GM19193 (cell line): Measurements from ENCODE around the gene ATP6AP1.

Experiments used
- POLR2A ChIP-seq: IDR thresholded peaks from 4 replicates; pipeline ENCODE4 v1.6.1; 2011; ENCODE audit not compliant: insufficient read depth, insufficient read length; ENCODE audit errors: extremely low read depth

ATP6AP1 gene

DNA sequence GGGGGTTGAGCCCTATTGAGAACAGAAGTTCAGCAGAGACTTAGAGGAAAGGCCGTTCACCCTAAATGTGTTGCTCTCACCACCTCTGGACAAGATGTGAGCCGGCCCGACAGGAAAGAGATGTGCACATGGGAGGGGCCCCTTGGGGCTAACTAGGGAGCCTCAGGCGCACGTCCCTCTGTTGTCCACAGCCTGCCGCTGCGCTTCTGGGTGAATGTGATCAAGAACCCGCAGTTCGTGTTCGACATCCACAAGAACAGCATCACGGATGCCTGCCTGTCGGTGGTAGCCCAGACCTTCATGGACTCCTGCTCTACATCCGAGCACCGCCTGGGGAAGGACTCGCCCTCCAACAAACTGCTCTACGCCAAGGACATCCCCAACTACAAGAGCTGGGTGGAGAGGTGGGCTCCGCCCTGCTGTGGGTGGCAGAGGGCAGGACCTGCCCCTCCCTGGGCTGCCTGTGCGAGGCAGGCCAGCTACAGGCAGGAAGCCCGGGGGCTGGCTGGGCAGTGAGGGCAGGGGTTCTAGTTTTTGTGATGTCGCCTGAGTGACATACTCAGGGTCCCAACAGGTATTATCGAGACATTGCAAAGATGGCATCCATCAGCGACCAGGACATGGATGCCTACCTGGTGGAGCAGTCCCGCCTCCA, 42.6 kb downstream of the ATP6AP1 start:
- TF ChIP-seq POLR2A, result no peak

DNA sequence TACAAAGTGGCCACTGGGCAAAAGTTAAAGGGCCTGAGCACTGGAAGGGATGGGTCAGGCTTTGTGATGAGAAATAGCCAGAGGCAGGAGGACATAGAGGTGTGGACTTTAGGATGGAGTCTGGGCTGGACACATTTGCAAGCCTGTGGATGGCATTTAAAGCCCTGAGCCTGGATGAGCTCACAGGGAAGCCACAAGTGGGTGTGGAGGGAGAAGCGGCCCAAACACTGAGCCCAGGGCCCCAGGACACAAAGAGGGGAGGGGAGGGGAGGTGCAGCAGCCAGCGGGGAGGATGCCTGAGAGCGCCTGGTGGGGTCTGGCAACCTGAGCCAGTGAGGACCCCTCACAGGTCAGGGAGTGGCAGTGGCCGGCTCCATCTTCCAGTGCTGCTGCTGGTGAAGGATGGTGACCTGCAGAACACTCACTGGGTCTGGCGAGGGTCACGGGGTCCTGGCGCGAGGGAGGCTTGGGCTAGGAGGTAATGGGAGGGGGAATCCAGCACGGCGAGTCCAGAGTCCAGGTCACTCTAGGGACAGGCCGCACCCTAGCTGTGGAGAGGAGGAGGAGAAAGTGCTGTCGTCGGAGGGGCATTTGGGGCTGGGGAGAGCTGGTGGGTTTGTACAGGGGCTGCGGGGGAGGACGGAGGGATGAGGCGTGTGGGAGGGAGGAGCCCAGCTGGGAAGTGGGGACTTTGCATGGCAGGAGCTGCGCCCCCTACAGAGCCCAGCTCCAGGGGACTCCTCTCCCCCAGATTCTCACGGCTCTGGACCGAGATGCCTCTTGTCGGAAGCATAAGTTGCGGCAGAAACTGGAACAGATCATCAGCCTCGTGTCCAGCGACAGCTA, 43.6 kb downstream of the ATP6AP1 start:
- TF ChIP-seq POLR2A, result no peak

DNA sequence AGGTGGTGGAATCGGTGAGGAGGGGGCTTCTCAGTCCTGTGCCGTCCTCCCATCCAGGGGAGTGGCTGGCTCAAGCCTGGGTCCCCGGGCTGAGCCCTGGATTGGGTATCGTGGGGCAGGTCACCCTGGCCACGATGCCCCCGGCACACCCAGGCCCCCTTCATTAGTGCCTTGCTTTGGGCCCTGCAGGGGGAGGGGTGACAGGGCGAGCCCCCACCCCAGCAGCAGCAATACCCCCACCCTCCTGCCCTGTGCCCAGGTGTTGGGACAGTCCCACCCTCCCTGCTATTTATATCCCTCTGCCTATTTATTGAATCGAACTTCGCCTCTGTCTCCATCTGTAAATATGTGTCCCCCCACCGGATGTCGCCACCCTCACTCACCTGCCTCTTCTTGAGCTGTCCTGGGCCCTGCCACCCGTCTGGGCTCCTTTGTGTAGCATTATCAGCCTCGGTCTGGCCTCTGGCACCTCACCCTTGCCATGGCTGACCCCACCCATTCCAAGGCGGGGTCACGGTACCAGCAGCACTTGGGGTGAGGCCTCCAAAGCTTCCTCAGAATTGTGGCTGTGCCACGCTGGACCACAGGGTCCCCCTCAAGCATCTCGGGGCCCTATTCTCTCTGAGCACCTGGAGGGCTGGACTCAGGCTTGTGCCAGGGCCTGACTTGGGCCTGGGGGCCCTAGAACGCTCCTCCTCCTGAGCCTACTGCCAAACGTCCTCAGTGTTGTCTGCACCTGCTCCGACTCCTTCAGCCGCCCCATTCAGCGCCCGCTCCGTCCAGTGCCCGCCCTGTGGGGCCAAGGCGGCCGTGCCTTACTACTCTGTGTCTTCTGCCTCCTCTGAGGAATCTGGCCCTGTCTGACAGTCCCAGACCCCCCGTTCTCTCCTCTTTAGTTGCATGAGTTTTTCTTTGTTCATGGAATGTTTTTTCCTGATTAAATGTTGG, 44.5 kb downstream of the ATP6AP1 start:
- TF ChIP-seq POLR2A, result no peak

DNA sequence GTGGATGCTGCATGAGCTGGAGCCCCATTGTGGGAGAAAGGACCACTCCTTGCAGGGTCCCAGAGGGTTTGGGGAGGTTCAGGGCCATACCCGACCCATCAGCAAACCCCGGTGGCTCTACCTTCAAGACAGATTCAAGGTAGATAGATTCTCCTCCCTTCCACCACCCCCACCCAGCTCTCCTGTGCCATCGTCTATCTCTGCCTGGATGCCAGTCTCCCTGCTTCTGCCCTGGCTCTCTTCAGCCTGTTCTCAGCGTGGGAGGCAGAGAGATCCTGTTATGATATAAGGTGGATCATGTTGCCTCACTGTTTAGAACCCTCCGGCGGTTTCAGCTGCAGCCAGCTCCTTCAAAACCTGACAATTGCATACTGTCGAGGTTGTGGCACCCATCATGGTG, 45.2 kb downstream of the ATP6AP1 start:
- TF ChIP-seq POLR2A, result no peak

DNA sequence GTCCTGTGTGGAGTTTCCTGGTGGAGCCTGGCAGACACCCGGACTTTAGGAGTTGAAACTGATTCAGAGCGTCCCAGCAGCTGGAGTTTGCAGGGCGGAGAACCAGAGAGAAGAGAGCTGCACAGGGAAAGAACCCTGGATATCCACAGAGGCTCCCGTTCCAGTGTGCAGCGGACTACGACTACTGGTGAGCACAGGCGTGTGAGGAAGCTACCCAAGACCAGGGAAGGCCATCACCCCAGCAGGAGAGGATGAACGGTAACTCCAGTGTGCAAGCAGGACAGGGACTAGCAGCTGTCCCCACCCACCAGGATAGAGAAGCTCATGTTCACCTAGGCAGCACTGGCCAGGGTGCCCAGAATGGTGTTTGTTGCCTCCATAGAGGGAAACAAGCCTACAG, 48.3 kb downstream of the ATP6AP1 start:
- TF ChIP-seq POLR2A, result no peak

DNA sequence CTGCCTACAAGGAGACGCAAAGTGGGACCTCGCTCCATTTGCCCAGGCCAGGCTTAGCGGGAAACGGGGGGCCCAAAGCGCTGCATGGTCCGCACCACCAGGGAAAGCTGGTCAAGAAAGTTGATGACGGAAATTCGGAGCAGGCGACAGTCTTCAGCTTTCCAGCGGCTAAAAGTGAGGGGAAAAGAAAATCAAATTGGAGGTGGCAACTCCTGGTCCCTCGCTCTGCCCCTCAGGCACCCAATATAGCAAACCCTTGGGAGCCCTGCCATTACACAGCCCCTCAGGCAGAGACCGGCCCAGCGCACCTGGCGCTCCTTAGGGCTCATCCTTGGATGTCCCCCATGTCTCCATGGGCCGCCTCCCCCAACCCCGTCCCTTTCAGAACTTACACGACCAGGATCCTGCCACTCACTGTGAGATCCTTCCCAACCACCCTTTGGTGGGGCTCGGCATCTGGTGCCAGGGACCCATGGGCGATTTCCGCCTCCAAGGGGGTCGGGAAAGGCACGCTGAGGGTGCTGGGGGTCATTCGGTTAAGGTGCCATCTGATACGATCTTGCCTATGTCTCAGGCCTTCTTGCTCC, 49.5 kb downstream of the ATP6AP1 start:
- no peak for TF ChIP-seq POLR2A

DNA sequence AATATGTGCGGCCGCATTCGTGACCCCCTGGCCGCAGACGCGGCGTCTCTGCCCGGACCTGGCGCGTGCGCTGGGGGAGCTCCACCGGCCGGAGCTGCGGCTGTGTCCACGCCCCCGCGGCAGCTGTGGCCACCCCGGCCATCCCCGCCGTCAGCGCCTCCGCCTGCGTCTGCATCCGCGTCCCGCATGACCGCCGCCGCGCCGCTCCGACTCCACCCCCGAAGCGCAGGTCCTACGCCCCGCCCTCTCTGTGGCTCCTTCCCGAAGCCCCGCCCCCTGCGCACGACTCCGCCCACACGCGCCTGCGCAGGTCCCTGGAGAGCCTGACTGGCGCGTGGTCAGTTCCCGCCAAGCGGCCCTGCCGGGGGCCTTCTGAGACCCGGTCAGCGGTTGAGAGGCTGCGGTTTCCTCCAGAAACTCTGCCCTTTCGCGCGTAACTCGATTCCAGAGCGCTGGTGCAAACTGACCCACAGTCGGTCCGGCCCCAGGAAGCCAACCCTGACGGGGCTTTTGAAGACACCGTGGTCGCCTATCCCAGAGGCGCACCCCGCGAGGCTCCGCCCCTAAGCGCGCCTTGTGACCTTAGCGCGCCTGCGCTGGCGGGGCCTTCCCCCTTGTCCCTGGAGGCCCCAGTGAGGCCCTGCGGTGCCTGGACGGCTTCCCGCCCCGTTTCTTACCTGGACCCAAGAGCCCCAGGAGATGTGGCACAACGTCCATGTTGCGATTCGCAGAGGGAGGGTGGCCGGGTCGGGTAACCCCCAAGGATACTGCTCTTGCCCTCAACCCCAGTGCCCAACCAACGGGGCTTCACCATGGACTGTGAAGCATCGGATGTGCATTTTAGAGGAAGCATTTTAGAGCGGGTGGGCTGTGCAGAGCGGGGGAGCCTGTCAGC, 50.5 kb downstream of the ATP6AP1 start, which contains the start of gene LAGE3:
TSS of gene LAGE3 (minus strand) at position 554 of the 895 bp plus-strand sequence. CDS start at position 188, 366 bp downstream.
- TF ChIP-seq POLR2A, result peak; percentile 75

DNA sequence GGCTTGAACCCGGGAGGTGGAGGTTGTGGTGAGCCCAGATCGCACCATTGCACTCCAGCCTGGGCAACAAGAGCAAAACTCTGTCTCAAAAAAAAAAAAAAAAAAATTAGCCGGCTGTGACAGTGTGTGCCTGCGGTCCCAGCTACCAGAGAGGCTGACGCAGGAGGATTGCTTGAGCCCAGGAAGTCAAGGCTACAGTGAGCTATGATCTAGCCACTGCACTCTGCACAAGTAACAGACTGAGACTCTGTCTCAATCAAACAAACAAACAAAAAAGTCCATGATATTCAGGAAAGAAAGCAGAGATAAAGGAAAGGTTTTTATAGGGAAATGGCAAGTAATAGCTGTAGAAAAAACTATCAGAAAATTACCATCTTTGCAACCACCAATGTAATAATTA, 52.7 kb downstream of the ATP6AP1 start:
- TF ChIP-seq POLR2A, result no peak

DNA sequence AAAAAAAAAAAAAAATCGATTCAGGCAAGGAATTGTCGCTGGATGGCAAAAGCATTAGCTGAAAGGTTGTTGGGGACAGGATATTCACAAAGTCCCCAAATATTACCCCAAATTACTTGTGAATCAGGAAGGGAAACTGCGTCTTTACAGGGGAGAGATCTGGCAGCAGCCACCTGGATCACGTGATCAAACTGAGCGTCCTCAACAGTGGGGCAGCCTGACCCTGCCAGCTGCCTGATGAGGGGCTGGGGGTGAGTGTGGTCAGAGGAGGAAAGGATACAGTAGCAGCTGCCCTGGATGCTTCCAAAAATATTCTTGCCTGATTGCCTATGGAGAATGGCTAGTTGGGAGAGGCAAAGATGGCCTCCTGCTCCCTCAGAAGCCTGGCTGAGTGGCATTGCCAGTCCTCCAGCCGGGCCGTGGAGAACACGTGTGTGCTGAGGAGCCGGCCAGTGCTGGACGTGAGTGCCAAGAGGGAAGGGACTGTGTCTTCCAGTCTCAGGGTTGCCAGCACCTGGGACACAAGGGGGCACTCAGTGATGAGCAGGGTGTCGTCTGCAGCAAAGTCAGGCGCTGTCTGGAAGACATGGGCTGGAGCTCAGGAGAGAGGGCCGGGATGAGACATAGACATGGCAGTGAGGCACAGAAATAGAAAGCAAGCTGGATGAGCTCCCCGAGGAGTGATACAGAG, 53.6 kb downstream of the ATP6AP1 start:
- TF ChIP-seq POLR2A, result no peak

DNA sequence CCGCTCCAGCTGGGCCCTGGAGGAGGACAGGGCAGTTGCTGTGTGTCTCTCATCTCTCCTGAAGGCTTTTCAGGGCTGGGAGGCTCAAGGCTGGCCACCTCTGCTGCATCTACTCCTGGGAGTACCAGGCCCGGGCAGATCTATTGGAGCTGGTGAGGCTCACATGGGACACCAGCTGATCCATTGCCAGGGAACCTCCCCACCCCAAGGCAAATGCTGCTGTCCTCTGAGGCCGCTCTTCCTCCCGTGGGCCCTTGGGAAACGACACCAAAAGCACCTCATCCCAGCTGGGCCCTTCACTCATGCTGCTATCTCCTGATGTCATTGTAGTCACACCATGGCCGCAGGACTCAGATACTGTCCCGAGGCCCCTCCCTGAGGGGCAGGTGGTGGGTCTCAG, 54.3 kb downstream of the ATP6AP1 start:
- no peak for TF ChIP-seq POLR2A

DNA sequence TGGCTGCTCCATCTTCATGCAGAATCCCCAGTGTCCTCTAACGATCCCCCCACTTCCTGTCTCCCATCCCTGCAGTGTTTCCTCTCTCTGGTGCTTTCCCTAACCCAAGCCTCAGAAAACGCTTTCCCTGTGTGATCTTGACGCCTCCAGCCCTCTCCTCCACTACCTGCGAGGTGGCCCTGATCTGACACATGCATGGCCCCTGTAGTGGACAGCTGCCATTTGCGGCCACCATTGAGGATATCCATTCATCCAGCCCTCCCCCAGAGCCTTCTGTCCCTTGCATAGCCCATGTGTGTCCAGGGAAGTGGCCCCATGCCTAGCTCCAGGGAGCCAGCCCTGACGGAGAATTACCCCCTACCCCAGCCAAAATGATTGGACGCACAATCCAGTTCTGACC, 54.8 kb downstream of the ATP6AP1 start:
- no peak for TF ChIP-seq POLR2A

DNA sequence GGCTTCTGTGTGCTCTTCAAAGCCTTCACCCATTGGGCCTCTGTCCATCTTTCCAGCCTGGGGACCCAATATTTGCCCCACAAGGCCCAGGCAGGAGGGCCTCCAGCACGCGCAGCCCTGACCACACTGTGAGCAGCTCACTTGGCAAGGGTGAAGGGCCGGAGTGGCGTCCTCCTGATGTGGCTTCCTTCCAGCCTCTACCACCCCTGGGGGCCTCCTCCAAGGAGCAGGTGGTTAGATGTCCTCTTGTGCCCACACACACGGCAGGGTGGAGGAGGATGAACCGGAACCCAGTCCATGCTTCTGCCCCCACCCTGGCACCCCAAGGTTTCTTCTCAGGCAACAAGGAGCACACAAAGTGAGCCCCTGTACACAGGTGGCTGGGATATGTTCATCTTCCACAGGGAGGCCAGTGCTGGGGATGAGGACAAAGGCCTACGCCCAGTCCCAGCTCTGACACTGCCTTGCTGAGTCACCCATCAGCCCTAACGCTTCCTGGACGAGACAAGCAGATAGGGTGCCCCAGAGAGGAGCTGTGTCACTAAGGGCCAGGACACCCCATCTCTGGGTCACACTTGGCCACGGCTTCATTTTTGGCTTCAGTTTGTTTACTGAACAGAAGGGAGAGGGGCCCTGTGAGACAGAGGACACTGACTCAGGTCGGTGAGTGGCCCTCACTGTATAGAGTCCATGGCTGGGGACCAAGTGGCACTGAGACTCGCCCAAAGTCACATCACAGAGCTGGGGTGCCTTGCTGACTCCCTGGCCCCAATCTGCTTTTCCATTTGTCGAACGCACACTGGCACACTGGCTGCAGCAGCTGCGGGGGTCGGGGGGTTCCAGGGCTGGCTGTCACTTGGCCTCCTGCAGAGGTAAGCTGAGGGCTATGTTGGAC, 56.0 kb downstream of the ATP6AP1 start:
- TF ChIP-seq POLR2A, result no peak

DNA sequence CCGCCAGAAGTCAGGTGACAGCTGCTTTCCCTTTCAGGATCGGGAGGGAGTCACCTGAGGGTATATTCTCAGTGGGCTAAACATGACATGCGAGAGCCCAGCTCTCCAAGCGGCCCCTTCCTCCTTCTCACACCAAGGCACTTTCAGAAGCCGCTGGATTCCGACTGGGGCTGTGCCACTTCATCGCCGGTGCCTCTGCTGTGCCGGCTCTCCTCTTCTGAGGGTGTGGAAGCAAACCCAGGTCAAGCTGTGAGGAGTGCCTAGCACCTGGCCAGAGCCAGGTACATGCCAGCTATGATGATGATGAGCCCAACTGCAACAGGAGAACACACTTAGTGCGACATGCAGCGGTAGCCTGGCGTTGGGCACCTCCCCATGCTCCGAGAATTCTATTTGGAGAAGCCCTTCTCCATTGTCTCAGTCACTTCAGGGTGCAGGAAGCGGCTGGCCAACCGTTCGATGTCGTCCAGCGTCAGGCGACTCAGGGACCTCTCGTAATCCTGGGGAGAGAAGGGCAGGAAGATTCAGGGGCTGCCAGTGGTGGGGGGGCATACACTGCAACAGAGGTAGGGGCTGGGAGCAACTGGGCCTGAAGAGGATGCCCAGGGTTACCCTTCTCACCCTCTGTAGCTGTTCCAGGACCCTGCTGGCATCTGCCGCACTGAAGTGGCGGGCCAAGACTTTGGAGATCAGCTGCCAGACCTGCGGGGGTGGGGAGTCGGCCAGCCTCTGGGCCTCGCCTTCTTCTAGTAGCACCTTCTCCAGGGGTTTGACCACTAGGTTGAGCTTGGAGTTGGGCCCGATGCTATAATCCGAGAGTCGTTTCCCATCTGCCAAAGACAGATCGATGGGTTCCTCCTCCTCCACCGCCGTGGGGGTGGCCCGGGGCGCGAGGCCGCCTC, 56.9 kb downstream of the ATP6AP1 start:
- no peak for TF ChIP-seq POLR2A
